Body of pancreas (tissue), 4 donors: ENCODE results near the gene GALNT9.

Source experiments
- CTCF ChIP-seq, 7 experiments: fragments of 450-650 bp in 4 of 7; fragments of 200-600 bp in 3 of 7; sonication (generic) in 3 of 7; IDR thresholded peaks; one replicate each; pipeline ENCODE4 v1.5.1; 2016 to 2019; ENCODE audit warnings: antibody characterized with exemption in 7 of 7
- POLR2A ChIP-seq, 3 donors: fragments of 450-650 bp; IDR thresholded peaks; one replicate each; pipeline ENCODE4 v1.6.1; 2016; ENCODE audit warnings: antibody characterized with exemption in 3 of 3, mild to moderate bottlenecking in 2 of 3

GRCh38 chr12:132253698-132254480 is 75.5 kb downstream of the GALNT9 start:
- TF ChIP-seq POLR2A (IDR thresholded peaks at IDR 0.05) = no peak
- TF ChIP-seq CTCF (IDR thresholded peaks at IDR 0.05) = no peak
